SW 1271 (cell line): ENCODE results near the gene PORCN.
"Not testable (repeated sequence)": the region's sequence is repeated elsewhere in the genome, so short reads cannot be mapped to it uniquely, and the experiment has no call there.

Experiments used
- DNase-seq, 2 experiments: peaks; one replicate each; lab custom pipeline; 2025; lab: John Stamatoyannopoulos, UW

PORCN gene

DNA sequence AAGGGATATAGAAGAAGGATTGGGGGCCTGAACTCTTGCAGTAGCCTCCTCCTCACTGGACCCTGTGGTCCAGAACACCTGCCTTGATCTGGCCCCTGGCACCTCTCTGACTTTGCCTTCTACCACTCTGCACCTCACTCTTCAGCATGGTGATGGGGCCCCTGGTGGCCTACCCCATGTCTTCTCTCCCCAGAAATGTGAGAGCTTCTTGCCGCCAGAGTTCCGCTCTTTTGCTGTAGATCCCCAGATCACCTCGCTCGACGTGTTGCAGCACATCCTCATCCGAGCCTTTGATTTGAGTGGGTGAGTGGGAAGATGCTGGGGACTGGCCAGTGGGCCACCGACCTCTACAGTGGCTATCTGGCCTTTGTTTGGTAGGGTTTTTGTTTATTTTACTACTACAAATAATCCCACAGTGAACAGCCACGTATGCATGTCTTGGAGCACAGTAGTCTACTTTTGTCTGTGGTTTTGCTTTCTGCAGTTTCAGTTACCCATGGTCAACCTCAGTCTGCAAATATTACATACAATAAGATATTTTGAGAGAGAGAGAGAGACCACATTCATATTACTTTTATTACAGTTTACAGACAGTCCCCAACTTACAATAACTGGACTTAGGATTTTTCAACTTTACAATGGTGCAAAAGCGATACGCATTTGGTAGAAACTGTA, 32.5 kb downstream of the PORCN start:
- DNase-seq, result no peak

- DNase-seq, result no peak
These were observed 40.1 kb downstream of the PORCN start for GRCh38 chrX:48548871-48549270.

- not testable (repeated sequence) for DNase-seq
These were observed 47.0 kb downstream of the PORCN start for GRCh38 chrX:48555731-48556325.

DNA sequence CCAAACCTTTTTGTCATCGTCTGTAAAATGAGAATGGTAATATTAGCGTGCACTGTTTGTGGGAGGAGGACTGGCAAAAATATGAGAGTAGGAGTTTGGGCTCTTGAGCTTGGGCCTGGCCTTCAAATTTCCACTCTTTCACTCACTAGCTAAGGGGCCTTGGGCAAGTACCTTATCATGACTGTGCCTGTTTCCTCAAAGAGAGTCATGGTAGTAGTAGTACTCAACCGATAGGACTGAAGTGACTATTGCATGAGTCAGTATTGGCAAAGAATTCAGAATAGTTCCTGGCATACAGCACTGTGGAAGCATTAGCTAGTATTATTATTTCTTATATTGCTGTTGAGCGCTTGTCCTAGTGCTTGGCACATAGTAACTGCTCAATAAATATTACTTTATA, 49.5 kb downstream of the PORCN start:
- DNase-seq, result peak; percentile 9 to 20

GRCh38 chrX:48559636-48560035, 50.8 kb downstream of the PORCN start:
- DNase-seq, result no peak

- no peak for DNase-seq
These were observed 51.3 kb downstream of the PORCN start for GRCh38 chrX:48560056-48560455.

DNA sequence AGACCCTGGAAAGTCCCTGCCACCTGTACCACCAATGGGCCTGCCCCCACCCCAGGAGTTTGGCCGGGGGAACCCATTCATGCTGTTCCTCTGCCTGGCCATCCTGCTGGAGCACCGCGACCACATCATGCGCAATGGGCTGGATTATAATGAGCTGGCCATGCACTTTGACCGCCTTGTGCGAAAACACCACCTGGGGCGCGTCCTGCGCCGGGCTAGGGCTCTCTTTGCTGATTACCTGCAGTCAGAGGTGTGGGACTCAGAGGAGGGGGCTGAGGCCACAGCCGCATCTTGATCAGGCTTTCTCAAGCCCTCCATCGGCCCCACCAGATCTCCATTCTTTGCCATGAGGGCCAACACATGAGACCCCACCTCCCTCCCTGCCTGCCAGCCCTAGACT, 51.9 kb downstream of the PORCN start:
- no peak for DNase-seq

- no peak for DNase-seq
These were observed 61.2 kb downstream of the PORCN start for GRCh38 chrX:48569958-48570357.
